GM18519 (cell line): Measurements from ENCODE around the gene PLPPR1.

ENCODE experiments used
- ATAC-seq: cut with Tn5 transposase; IDR thresholded peaks from one replicate; pipeline ENCODE4 v1.9.1; 2021; ENCODE audit warnings: mild to moderate bottlenecking, moderate library complexity; ENCODE audit not compliant: unreplicated experiment, low FRiP score

The PLPPR1 gene

DNA sequence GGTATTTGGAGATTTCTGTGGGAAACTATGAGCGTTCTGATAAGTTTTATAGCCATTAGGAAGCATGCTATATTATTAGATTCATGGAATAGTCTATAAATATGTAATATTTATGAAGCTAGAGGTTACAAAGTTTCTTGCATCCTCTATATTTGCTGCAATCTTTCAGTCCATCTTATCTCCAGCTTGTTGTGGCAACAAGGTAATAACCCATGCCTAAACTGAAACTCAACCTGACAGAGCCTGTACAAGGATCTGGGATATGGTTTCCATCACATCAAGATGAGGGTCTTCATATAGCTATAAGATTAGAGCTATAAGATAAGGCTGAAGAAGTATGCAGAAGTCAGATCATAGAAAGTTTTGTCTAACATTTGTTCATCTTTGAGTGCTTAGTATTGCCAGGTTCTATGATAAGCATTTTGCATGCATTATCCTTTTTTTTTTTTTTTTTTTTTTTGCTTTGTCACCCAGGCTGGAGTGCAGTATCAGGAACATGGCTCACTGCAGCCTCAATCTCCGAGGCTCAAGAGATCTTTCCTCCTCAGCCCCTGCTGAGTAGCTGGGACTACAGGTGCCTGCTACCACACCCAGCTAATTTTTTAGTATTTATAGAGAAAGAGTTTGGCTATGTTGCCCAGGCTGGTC lies 341.5 kb downstream of the PLPPR1 start:
- no peak for ATAC-seq

DNA sequence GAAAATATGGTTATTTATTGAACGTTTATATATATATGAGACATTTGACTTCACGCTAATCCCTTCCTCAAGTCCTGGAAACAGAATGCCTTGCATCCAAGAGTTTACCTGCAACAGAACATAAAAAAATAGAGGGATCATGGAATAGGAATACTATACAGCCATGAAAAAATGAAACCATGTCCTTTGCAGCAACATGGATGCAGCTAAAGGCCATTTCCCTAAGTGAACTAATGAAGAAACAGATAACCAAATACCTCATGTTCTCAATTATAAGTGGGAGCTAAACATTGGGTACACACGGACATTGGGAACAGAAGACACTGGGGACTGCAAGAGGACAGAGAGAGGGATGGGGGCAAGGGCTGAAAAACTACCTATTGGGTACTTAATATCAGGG lies 343.3 kb downstream of the PLPPR1 start:
- ATAC-seq: no peak

- ATAC-seq: no peak
These were observed 344.0 kb downstream of the PLPPR1 start for GRCh38 chr9:101372327-101373118.
